ENCODE measurements around the gene CCBE1. TPM values are rescaled to one million over a fixed set of nuclear protein-coding genes. Genes with fewer than 3 reads are reported as not detected.

The CCBE1 gene
- total and polyA plus RNA-seq, 2 of the 4 experiments (the other 2 are of a cell fraction) = 64.8 to 148 TPM

- TF ChIP-seq NFE2L2 (IDR thresholded peaks at IDR 0.05; ENCODE audit: low read depth, low read length) = no peak
- TF ChIP-seq MAZ (IDR thresholded peaks at IDR 0.05; ENCODE audit: borderline replicate concordance, low read depth, low read length) = no peak
- no peak for TF ChIP-seq MXI1 (IDR thresholded peaks at IDR 0.05; ENCODE audit: borderline replicate concordance, low read depth, low read length)
- TF ChIP-seq RFX5 (IDR thresholded peaks at IDR 0.05; ENCODE audit: low read depth, low read length) = peak; percentile 61; the same call in 1 of the 2 replicates
- no peak for TF ChIP-seq SMC3 (IDR thresholded peaks at IDR 0.05; ENCODE audit: low read depth, low read length)
- Histone ChIP-seq H2BK20ac (ENCODE audit: low read depth, low read length) (peak overlapping the region; percentile 70; the same call in 1 of the 2 replicates), H2BK120ac (ENCODE audit: low read depth, low read length) (peak overlapping the region; percentile 74), H4K8ac (ENCODE audit: low read depth in 2 of 2, low read length in 2 of 2) (peak overlapping the region; percentile 9 to 78; a peak in 2 of 4 replicates), H2BK15ac (ENCODE audit: low read depth, low read length) (peak overlapping the region; percentile 43; the same call in 1 of the 3 replicates), H2BK5ac (ENCODE audit: low read depth, low read length, poor library complexity, severe bottlenecking) (no peak overlapping the region), H3K23ac (ENCODE audit: low read depth, low read length) (no peak overlapping the region; the same call in 1 of the 2 replicates), H3K18ac (ENCODE audit: low read depth, low read length) (peak overlapping the region; percentile 48), H2AK9ac (replicated peaks; ENCODE audit: low read depth, low read length, poor library complexity) (no peak overlapping the region), H3K4me1 (ENCODE audit: control insufficient read depth, insufficient read depth, low read length) (peaks cover 24% of the 10 kb centered on the region), H3K36me3 (ENCODE audit: control insufficient read depth, insufficient read depth, low read length) (no peaks in the 10 kb centered on the region; the same call in 1 of the 2 replicates), H3K4me3 (ENCODE audit: insufficient read depth, low read depth, low read length) (no peak overlapping the region), H2AK5ac (ENCODE audit: low read depth, low read length) (peak overlapping the region; percentile 55), H3K27me3 (ENCODE audit: control insufficient read depth, insufficient read depth, low read length) (no peaks in the 10 kb centered on the region), H3K56ac (ENCODE audit: extremely low read depth, insufficient read depth, low read length) (no peak overlapping the region), H3K27ac (ENCODE audit: insufficient read depth, low read length) (peak overlapping the region; percentile 94; the same call in 1 of the 2 replicates), H3K9me1 (ENCODE audit: insufficient read depth, low read length) (peaks cover 15% of the 10 kb centered on the region), H3K4ac (ENCODE audit: low read depth, low read length) (peak overlapping the region; percentile 62), H4K5ac (ENCODE audit: low read depth, low read length) (peak overlapping the region; percentile 66), H3K79me1 (ENCODE audit: low read depth in 1 of 2, low read length in 2 of 2) (peaks cover 20 to 29% of the 10 kb centered on the region in 2 experiments), H3K4me2 (ENCODE audit: low read depth, low read length) (no peak overlapping the region), H3K9ac (ENCODE audit: low read depth, low read length) (no peak overlapping the region), H3K14ac (replicated peaks; ENCODE audit: low read depth, low read length) (peak overlapping the region; percentile 34; the same call in 1 of the 2 replicates), H3K9me3 (ENCODE audit: control insufficient read depth, insufficient read depth, low read length) (no peaks in the 10 kb centered on the region), H2AFZ (replicated peaks; ENCODE audit: low read length, poor library complexity) (no peak overlapping the region), H4K91ac (ENCODE audit: insufficient read depth, low read depth, low read length) (no peak overlapping the region; the same call in 1 of the 2 replicates), H4K20me1 (ENCODE audit: insufficient read depth, low read length) (peaks cover 18% of the 10 kb centered on the region; the same call in 1 of the 2 replicates)
- DNase-seq (peak; percentile 23), ATAC-seq (ENCODE audit: low read depth) (no peak)
- ChIA-PET POLR2A (ENCODE audit: unreplicated experiment) (interaction anchor here (0.6 kb wide), 1 partner anchor 61 kb away, joined by 3 read pairs; no protein-coding TSS in a partner anchor), CTCF (interaction anchor here (1.4 to 1.5 kb wide), 2 partner anchors 126 to 146 kb away, joined by 3 to 4 read pairs; no protein-coding TSS in a partner anchor)
- WGBS, 2 experiments (ENCODE audit: extremely low coverage in 2 of 2, insufficient read length in 1 of 2) = 100% methylated on average over 2 of the region's 3 CpGs; no CpG with 5 or more reads in 1 of the 2 experiments
- BruUV-seq (replicated peaks) = no TSS peak
- dilution Hi-C loops (cut with HindIII; ENCODE audit: low sequenced_read_pairs, unreplicated experiment) = no loop called here
- intact Hi-C loops (cut with micrococcal nuclease) = loop anchor here (5.0 to 10.0 kb wide), 2 partner anchors 120 to 148 kb away; no protein-coding TSS in a partner anchor
- in situ Hi-C loops (cut with MboI; ENCODE audit: low sequenced_read_pairs) = no loop called here
These were observed 92.3 kb downstream of the CCBE1 start for GRCh38 chr18:59604877-59605276.

Data from IMR-90 (cell line).